Progenitor cell of endocrine pancreas (in vitro differentiated cells): Measurements from ENCODE around the gene CDH23. TPM values are rescaled to one million over a fixed set of nuclear protein-coding genes. Genes with fewer than 3 reads are reported as not detected.

ENCODE experiments used
- DNase-seq: peaks from one replicate; pipeline ENCODE4 v3.0.0; 2021; ENCODE audit warnings: low spot score; ENCODE audit not compliant: unreplicated experiment
- H3K27ac Mint-ChIP-seq: 2 replicates; pipeline ENCODE4 v1.8.0; 2021; ENCODE audit warnings: mild to moderate bottlenecking, moderate library complexity, mixed read lengths
- H3K27me3 Mint-ChIP-seq: 2 replicates; pipeline ENCODE4 v1.8.0; 2021; ENCODE audit warnings: mixed read lengths
- H3K36me3 Mint-ChIP-seq: 2 replicates; pipeline ENCODE4 v1.8.0; 2022; ENCODE audit warnings: mixed read lengths; ENCODE audit not compliant: insufficient read depth
- H3K4me1 Mint-ChIP-seq: 2 replicates; pipeline ENCODE4 v1.8.0; 2021; ENCODE audit warnings: low read depth, mixed read lengths
- H3K4me3 Mint-ChIP-seq: 2 replicates; pipeline ENCODE4 v1.8.0; 2021; ENCODE audit warnings: low read depth, mild to moderate bottlenecking, moderate library complexity, mixed read lengths
- H3K9me3 Mint-ChIP-seq: 2 replicates; pipeline ENCODE4 v1.8.0; 2021; ENCODE audit warnings: low read depth, mixed read lengths
- CTCF ChIP-seq: fragments of 200-600 bp; sonication (generic); IDR thresholded peaks from one replicate; pipeline ENCODE4 v1.5.0; 2021; ENCODE audit warnings: antibody characterized with exemption, mild to moderate bottlenecking; ENCODE audit not compliant: unreplicated experiment
- total RNA-seq: library from RNA; stranded (reverse); gene quantifications from 2 replicates; pipeline ENCODE4 v1.2.1, GENCODE V29; 2021

The CDH23 gene
- total RNA-seq, 1 donor from 2014 or later = 0.43 TPM

DNA sequence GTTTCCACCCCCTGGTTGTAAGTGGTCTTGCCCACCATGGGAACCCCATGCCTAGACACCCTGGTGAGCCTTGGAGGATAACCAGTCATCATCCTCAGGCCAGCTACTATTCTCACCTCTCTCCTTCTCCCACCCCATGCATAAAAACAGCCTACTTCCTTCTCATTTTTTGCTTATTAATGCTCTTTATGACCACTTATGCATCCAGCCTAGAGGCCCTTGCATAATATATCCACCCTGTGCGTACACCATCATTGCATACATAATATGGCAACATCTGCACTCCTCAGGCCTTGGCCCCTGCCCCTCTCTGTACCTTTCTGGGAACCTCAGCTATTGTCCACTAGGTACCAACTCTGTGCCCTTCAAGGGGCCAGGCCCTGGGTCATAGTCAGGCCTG lies 91.0 kb downstream of the CDH23 start:
- no peak for DNase-seq
- H3K27ac Mint-ChIP-seq = no peak overlapping the region
- H3K4me3 Mint-ChIP-seq = no peak overlapping the region
- no peaks in the 10 kb centered on the region for H3K4me1 Mint-ChIP-seq
- no peak for TF ChIP-seq CTCF
- H3K36me3 Mint-ChIP-seq = no peaks in the 10 kb centered on the region
- peaks cover 14% of the 10 kb centered on the region for H3K27me3 Mint-ChIP-seq
- peaks cover 14% of the 10 kb centered on the region for H3K9me3 Mint-ChIP-seq

DNA sequence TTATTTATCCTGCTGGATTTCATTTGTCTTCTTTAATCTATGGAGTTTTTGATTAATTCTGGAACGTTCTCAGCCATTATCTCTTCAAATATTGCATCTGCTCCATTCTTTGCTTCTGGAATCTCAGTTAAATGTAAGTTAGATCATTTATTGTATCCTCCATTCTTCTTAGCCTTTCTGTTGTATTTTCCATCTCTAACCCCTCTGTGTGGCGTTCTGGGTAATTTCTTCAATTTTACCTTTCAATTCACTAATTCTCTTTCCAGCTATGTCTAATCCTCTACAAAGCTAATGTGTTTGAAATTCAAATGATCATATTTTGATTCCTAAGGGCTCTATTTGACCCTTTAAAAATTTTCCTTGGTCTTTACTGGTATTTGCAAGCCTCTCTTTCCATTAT lies 92.4 kb downstream of the CDH23 start:
- no peak overlapping the region for H3K4me3 Mint-ChIP-seq
- no peaks in the 10 kb centered on the region for H3K36me3 Mint-ChIP-seq
- no peak for TF ChIP-seq CTCF
- H3K9me3 Mint-ChIP-seq = peaks cover 14% of the 10 kb centered on the region
- peaks cover 10% of the 10 kb centered on the region for H3K27me3 Mint-ChIP-seq
- no peak for DNase-seq
- H3K4me1 Mint-ChIP-seq = no peaks in the 10 kb centered on the region
- no peak overlapping the region for H3K27ac Mint-ChIP-seq

DNA sequence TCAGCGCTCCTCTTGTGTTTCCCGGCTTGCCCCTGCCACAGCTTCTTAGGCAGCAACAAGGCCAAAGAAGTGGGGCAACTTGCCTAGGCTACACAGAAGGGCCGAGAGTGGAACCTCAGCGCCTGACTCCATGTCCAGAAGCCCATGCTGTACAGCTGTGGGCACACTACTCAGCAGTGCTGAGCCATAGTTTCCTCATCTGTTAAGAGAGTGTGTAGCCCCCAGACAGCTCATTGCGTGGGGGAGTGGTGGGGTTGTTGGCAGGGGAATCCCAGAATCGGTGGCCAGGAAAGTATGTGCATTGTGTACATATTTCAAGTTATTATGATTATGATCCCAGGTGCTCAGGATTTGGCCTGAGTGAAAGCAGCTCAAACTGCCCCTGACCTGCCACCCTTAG lies 96.2 kb downstream of the CDH23 start:
- H3K27me3 Mint-ChIP-seq = peaks cover 9% of the 10 kb centered on the region
- H3K4me1 Mint-ChIP-seq = peaks cover 10% of the 10 kb centered on the region
- no peak for DNase-seq
- H3K36me3 Mint-ChIP-seq = no peaks in the 10 kb centered on the region
- no peak for TF ChIP-seq CTCF
- H3K27ac Mint-ChIP-seq = no peak overlapping the region
- peaks cover 14% of the 10 kb centered on the region for H3K9me3 Mint-ChIP-seq
- H3K4me3 Mint-ChIP-seq = no peak overlapping the region

DNA sequence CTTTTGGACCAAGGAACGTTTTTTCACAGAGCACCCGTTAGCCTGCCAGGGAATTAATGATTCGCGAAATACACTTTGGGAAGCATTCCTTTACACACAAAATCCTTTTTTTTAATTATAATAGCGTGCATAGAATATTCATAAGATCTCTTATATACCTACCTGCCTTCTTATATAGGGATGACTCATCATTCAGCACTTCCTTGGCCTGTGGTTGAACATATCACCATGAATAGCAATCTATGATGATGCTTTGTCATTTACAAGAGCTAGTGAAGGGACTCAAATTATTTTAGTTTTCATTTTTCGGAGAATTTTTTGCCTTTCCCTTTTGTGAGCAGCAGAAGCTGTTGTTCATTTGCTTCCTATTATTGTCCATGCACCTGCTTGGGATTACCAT lies 97.0 kb downstream of the CDH23 start:
- no peak for DNase-seq
- Mint-ChIP-seq H3K4me3 (no peak overlapping the region), H3K27me3 (peaks cover 10% of the 10 kb centered on the region), H3K36me3 (no peaks in the 10 kb centered on the region), H3K9me3 (peaks cover 8% of the 10 kb centered on the region), H3K4me1 (peaks cover 12% of the 10 kb centered on the region), H3K27ac (no peak overlapping the region)
- no peak for TF ChIP-seq CTCF

DNA sequence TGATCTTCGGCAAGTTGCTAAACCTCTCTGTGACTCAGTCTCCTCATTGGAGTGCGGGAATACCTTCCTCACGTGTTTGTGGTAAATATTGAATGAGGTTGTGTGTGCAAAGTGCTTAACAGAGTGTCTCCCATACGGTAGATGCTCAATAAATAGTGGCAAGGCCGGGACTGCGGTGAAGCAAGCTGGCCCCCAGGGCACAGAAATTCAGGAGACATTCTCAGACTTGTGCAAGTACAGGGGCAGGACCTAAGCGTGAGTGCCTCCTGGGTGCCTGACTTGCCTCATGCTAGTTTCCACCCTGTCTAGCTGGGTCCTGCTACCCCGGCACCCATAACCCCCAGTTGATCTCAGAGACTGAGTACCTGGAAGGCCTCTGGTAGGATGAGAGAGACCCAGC lies 97.8 kb downstream of the CDH23 start:
- no peak for TF ChIP-seq CTCF
- H3K4me1 Mint-ChIP-seq = peaks cover 12% of the 10 kb centered on the region
- H3K4me3 Mint-ChIP-seq = no peak overlapping the region
- H3K27ac Mint-ChIP-seq = no peak overlapping the region
- H3K9me3 Mint-ChIP-seq = peaks cover 2% of the 10 kb centered on the region
- H3K36me3 Mint-ChIP-seq = no peaks in the 10 kb centered on the region
- no peak for DNase-seq
- peaks cover 10% of the 10 kb centered on the region for H3K27me3 Mint-ChIP-seq
